Mammary epithelial cell (primary cell): ENCODE measurements around the gene HACD4.

Experiments
- EZH2 ChIP-seq: IDR thresholded peaks from 2 replicates; pipeline ENCODE4 v1.6.1; 2012; ENCODE audit warnings: low read length, inconsistent platforms, borderline replicate concordance
- TF ChIP-seq, protein P1 (sequence below), 2 donors: IDR thresholded peaks in 1 of 2; conservative IDR thresholded peaks in 1 of 2; 2 replicates each; pipeline ENCODE4 v1.5.1; 2011 to 2012; ENCODE audit warnings: inconsistent platforms in 2 of 2, low read length in 2 of 2, mild to moderate bottlenecking in 2 of 2, control low read depth in 1 of 2, low read depth in 1 of 2; ENCODE audit not compliant: insufficient read depth in 1 of 2; ENCODE audit errors: extremely low read depth in 1 of 2

DNA sequence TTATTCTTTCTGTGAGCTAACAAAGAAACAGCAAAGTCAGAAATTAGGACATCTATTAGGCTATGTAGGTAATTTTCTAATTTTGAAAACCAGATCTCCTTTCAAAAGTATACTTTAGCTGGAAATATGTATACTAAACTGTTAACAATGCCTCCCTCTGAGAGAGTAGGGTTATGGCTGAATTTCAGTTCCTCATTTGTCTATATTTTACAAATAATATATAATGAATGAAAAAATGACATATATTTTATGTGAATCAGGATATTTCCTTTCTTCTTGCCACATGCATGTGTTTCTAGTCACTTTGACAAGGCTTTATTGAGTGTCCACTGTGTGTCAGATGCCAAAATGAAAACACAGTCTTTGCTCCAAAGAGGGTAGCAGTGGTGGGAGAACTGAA is 15.4 kb downstream of the HACD4 start:
- TF ChIP-seq, protein P1, sequence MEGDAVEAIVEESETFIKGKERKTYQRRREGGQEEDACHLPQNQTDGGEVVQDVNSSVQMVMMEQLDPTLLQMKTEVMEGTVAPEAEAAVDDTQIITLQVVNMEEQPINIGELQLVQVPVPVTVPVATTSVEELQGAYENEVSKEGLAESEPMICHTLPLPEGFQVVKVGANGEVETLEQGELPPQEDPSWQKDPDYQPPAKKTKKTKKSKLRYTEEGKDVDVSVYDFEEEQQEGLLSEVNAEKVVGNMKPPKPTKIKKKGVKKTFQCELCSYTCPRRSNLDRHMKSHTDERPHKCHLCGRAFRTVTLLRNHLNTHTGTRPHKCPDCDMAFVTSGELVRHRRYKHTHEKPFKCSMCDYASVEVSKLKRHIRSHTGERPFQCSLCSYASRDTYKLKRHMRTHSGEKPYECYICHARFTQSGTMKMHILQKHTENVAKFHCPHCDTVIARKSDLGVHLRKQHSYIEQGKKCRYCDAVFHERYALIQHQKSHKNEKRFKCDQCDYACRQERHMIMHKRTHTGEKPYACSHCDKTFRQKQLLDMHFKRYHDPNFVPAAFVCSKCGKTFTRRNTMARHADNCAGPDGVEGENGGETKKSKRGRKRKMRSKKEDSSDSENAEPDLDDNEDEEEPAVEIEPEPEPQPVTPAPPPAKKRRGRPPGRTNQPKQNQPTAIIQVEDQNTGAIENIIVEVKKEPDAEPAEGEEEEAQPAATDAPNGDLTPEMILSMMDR (conservative IDR thresholded peaks at IDR 0.05 in 1 of 2, IDR thresholded peaks at IDR 0.05 in 1 of 2; ENCODE audit: extremely low read depth in 1 of 2, insufficient read depth in 1 of 2, low read depth in 1 of 2, low read length in 2 of 2) = no peak
- no peak for TF ChIP-seq EZH2
